Cardiac muscle cell (in vitro differentiated cells and primary cell): ENCODE measurements around the gene RMND5A. TPM values are rescaled to one million over a fixed set of nuclear protein-coding genes. Genes with fewer than 3 reads are reported as not detected.

Experiments used
- DNase-seq, 2 donors: peaks; one replicate each; pipeline versions ENCODE4 v3.0.0 to v3.0.0-alpha.2; 2010 to 2017; ENCODE audit warnings: low read depth in 1 of 2, low spot score in 1 of 2
- H3K27ac ChIP-seq: fragments of 200-600 bp; sonication (generic); 2 replicates; pipeline ENCODE4 v1.5.1; 2016
- H3K27me3 ChIP-seq: fragments of 200-600 bp; sonication (generic); 2 replicates; pipeline ENCODE4 v1.6.0; 2016; ENCODE audit warnings: control low read depth
- H3K36me3 ChIP-seq: fragments of 200-600 bp; sonication (generic); 2 replicates; pipeline ENCODE4 v1.5.1; 2016; ENCODE audit warnings: control low read depth
- H3K4me1 ChIP-seq: fragments of 200-600 bp; sonication (generic); 2 replicates; pipeline ENCODE4 v1.8.1; 2017; ENCODE audit warnings: low read depth, mild to moderate bottlenecking, mixed run types
- H3K4me3 ChIP-seq: fragments of 200-600 bp; sonication (generic); 2 replicates; pipeline ENCODE4 v1.5.1; 2016; ENCODE audit warnings: mild to moderate bottlenecking
- H3K9me3 ChIP-seq: fragments of 200-600 bp; sonication (generic); 2 replicates; pipeline ENCODE4 v1.5.1; 2017; ENCODE audit warnings: low read depth, mild to moderate bottlenecking, control low read depth
- CTCF ChIP-seq: IDR thresholded peaks from 2 replicates; pipeline ENCODE4 v1.5.1; 2012; ENCODE audit warnings: low read depth, mild to moderate bottlenecking, low read length
- polyA plus RNA-seq: library from polyadenylated mRNA; unstranded; fragments of >200 nt; fragmentation: Nextera tagmentation; extraction: Ambion mirVana; gene quantifications from 2 replicates; pipeline ENCODE4 v1.2.1, GENCODE V29; 2016
- total RNA-seq: library from RNA; depleted of rRNA; stranded (reverse); fragments of >200 nt; gene quantifications from 2 replicates; pipeline ENCODE4 v1.2.3, GENCODE V29; 2016

The RMND5A gene
- total and polyA plus RNA-seq, 2 experiments from 2014 or later = 30.8 to 63.4 TPM

DNA sequence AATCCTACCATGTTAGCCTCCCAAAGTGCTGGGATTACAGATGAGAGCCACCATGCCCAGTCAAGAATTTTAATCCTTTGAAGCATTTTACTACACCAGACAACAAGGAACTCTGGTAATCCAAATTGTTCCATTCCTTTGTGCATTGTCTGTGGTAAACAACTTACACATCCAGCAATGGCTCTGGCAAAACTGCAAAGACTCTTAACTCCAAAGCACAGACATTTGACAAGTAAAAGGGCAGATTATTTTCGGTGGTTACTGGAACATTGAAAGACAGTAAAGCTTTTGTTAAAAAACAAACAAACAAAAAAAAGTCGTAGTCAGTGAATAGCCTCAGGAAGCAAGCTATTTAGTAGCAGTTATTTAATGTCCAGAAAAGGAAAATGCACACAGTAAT is 33.2 kb upstream of the RMND5A start:
- no peak for DNase-seq
- no peaks in the 10 kb centered on the region for H3K9me3 ChIP-seq
- TF ChIP-seq CTCF = no peak

GRCh38 chr2:86695053-86695691 is 24.9 kb upstream of the RMND5A start:
- no peak overlapping the region for H3K27ac ChIP-seq
- H3K9me3 ChIP-seq = no peaks in the 10 kb centered on the region
- no peak for DNase-seq
- no peaks in the 10 kb centered on the region for H3K36me3 ChIP-seq
- no peaks in the 10 kb centered on the region for H3K4me1 ChIP-seq
- H3K27me3 ChIP-seq = no peaks in the 10 kb centered on the region
- H3K4me3 ChIP-seq = no peak overlapping the region
- no peak for TF ChIP-seq CTCF

More for the DNA sequence above, 33.2 kb upstream of the RMND5A start:
- H3K27ac ChIP-seq = no peak overlapping the region
- no peak overlapping the region for H3K4me3 ChIP-seq
- H3K4me1 ChIP-seq = no peaks in the 10 kb centered on the region
- no peaks in the 10 kb centered on the region for H3K27me3 ChIP-seq
- H3K36me3 ChIP-seq = no peaks in the 10 kb centered on the region

- DNase-seq = no peak
- TF ChIP-seq CTCF = no peak
- Histone ChIP-seq H3K27ac (no peak overlapping the region), H3K9me3 (no peaks in the 10 kb centered on the region), H3K4me3 (no peak overlapping the region), H3K36me3 (no peaks in the 10 kb centered on the region), H3K4me1 (no peaks in the 10 kb centered on the region), H3K27me3 (no peaks in the 10 kb centered on the region)
Observed at GRCh38 chr2:86697551-86698104, 22.5 kb upstream of the RMND5A start.

DNA sequence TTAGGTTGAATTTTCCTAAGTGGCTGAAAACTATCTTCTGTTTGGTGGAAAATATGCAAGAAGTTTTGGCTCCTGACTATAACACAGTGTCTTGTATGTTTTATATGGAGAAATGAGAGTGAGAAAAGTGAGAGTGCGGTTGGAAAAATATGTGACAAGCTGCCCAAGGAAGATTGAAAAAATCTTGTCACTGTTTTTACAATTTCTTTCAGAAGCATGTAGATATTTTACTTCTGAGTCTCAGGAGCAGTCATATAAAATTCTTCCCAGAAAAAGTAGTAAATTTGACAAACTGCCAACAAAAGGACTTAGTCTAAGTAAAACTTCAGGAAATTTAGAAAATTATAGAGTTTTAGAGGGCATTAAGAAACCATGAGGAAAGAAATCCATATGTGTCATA is 19.4 kb upstream of the RMND5A start:
- H3K4me1 ChIP-seq = peaks cover 12% of the 10 kb centered on the region
- TF ChIP-seq CTCF = no peak

GRCh38 chr2:86703704-86704361 is 16.3 kb upstream of the RMND5A start:
- Histone ChIP-seq H3K27me3 (no peaks in the 10 kb centered on the region), H3K4me1 (peaks cover 12% of the 10 kb centered on the region), H3K9me3 (no peaks in the 10 kb centered on the region), H3K27ac (peak overlapping the region; percentile 73), H3K4me3 (no peak overlapping the region), H3K36me3 (no peaks in the 10 kb centered on the region)
- no peak for TF ChIP-seq CTCF
- DNase-seq = peak in 1 of 2 donors; percentile 59

More for the DNA sequence above, 19.4 kb upstream of the RMND5A start:
- H3K4me3 ChIP-seq = no peak overlapping the region
- DNase-seq = no peak
- no peaks in the 10 kb centered on the region for H3K36me3 ChIP-seq
- no peaks in the 10 kb centered on the region for H3K9me3 ChIP-seq
- H3K27me3 ChIP-seq = no peaks in the 10 kb centered on the region
- H3K27ac ChIP-seq = no peak overlapping the region
